ENCODE measurements around the gene SEM1. TPM values are rescaled to one million over a fixed set of nuclear protein-coding genes. Genes with fewer than 3 reads are reported as not detected.
A peak's percentile ranks its signal among the peaks of the same experiment; 100 is the strongest.
"Not testable (repeated sequence)": the region's sequence is repeated elsewhere in the genome, so short reads cannot be mapped to it uniquely, and the experiment has no call there.

SEM1 gene
- total RNA-seq, 1 donor, result 21.2 TPM

- peak overlapping the region; percentile 88 for H3K4me3 ChIP-seq (ENCODE audit: low read depth, low read length)
- no peak for TF ChIP-seq CTCF (IDR thresholded peaks at IDR 0.05; ENCODE audit: insufficient read depth, low read depth, low read length)
- peak; percentile 25 for DNase-seq (ENCODE audit: low read depth)
Observed at GRCh38 chr7:96707901-96708774, 1.5 kb downstream of the SEM1 start.

- TF ChIP-seq CTCF (IDR thresholded peaks at IDR 0.05; ENCODE audit: insufficient read depth, low read depth, low read length), result no peak
Observed at GRCh38 chr7:96701258-96701657, 8.4 kb downstream of the SEM1 start.

DNA sequence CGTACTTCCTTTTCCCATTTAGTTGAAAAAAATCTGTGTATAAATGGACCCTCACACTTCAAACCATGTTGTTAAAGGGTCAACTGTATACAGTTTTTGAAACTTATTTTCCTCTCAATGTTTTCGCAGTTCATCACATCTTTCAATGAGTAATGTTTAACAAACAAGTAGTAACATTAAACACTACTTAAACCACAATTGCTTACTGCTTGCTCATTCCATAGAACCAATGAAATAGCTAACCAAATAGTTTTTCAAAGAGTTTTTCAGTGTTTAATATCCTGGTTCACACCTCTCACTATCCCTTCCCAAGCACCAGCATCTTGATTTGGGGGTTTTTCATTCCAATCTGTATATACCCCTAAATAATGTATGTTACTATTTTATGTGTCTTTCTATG is 9.1 kb downstream of the SEM1 start:
- DNase-seq (ENCODE audit: low read depth), result no peak
- TF ChIP-seq CTCF (IDR thresholded peaks at IDR 0.05; ENCODE audit: insufficient read depth, low read depth, low read length), result no peak
- H3K4me3 ChIP-seq (ENCODE audit: low read depth, low read length), result no peak overlapping the region

More at GRCh38 chr7:96701258-96701657, 8.4 kb downstream of the SEM1 start:
- no peak for DNase-seq (ENCODE audit: low read depth)
- H3K4me3 ChIP-seq (ENCODE audit: low read depth, low read length), result no peak overlapping the region

DNA sequence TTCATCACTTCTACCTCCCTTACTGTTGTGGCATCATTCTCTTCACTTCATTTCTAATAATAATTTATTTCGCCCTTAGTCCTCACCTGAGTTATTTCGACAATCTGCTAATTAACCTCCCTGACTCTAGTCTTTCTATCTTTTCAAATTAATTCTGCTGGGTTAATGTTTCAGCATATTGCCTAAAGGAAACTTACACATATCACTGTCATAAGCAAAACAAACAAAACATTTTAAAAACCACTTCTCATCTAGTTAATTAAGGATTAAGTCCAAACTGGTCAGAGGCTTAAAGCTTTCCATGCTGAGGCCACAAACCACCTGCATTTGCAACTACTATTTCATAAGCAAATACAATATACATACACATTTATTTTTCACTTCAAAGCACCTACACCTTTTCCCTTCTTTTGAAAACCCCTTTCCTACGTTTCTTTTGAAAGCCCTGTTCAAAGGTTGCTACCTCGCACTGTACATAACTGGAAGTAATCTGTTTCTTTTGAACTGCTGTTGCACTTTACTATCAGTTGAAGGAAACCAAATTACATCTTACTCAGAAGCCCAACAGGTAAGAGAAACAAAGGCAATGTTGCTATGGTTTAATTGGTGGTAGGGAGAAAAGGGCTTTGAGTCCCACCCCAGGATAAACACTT is 10.3 kb downstream of the SEM1 start:
- H3K4me3 ChIP-seq (ENCODE audit: low read depth, low read length), result no peak overlapping the region
- DNase-seq (ENCODE audit: low read depth), result no peak
- no peak for TF ChIP-seq CTCF (IDR thresholded peaks at IDR 0.05; ENCODE audit: insufficient read depth, low read depth, low read length)

- DNase-seq (ENCODE audit: low read depth); H3K4me3 ChIP-seq (ENCODE audit: low read depth, low read length): not testable (repeated sequence)
Observed at GRCh38 chr7:96698449-96698848, 11.2 kb downstream of the SEM1 start.

GRCh38 chr7:96697822-96698221 is 11.8 kb downstream of the SEM1 start:
- H3K4me3 ChIP-seq (ENCODE audit: low read depth, low read length), result no peak overlapping the region
- no peak for DNase-seq (ENCODE audit: low read depth)
- no peak for TF ChIP-seq CTCF (IDR thresholded peaks at IDR 0.05; ENCODE audit: insufficient read depth, low read depth, low read length)

DNA sequence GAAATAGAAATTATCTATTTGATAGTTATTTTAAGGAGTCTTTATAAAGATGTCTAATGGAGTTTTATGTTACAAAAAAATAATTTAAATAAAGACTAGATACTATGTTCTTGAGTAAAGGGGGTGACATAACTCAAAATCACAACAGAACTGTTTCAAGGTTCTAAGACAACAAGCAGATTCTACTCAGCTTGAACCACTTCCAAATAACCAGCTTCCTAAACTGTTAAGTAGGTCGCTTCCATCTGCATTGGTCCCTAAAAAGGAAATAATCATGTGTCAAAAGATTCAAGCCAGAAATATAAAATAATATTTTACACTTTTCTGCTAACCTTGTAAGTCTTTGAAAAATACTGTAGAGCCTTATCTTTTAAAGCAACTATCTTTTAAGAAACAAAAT is 14.1 kb downstream of the SEM1 start:
- no peak overlapping the region for H3K4me3 ChIP-seq (ENCODE audit: low read depth, low read length)
- DNase-seq (ENCODE audit: low read depth), result no peak
- no peak for TF ChIP-seq CTCF (IDR thresholded peaks at IDR 0.05; ENCODE audit: insufficient read depth, low read depth, low read length)

All from fibroblast of villous mesenchyme (primary cell).